ENCODE results near the gene HS6ST3.
"Not testable (repeated sequence)": the region's sequence is repeated elsewhere in the genome, so short reads cannot be mapped to it uniquely, and the experiment has no call there.

HS6ST3 gene

DNA sequence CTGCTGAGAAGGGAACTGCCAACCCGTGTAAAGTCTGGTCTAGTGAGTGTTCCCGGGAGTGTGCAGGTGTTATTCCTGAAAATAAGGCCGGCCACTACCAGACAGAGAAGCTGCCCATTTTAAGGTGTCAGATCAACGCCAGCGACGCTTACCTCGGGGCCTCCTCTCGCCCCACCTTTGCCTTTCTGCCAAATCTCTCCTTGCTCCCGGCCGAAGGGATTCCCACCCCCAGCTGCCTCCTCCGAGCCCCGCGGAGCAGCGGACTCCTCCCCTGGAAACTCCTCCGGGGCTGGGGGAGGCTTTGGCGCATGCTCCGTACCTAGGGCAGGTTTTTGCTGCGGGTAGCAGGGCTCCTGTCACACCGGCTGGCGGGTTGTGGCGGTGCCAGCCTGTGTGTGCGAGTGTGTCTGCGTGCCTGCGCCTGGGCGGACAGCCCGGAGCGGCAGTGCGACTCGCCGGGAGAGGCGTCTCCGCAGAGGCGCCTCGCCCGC is at the start of gene HS6ST3:
TSS of gene HS6ST3 (plus strand) at position 359 of the 491 bp plus-strand sequence.
- DNase-seq (ENCODE audit: low spot score) = no peak

DNA sequence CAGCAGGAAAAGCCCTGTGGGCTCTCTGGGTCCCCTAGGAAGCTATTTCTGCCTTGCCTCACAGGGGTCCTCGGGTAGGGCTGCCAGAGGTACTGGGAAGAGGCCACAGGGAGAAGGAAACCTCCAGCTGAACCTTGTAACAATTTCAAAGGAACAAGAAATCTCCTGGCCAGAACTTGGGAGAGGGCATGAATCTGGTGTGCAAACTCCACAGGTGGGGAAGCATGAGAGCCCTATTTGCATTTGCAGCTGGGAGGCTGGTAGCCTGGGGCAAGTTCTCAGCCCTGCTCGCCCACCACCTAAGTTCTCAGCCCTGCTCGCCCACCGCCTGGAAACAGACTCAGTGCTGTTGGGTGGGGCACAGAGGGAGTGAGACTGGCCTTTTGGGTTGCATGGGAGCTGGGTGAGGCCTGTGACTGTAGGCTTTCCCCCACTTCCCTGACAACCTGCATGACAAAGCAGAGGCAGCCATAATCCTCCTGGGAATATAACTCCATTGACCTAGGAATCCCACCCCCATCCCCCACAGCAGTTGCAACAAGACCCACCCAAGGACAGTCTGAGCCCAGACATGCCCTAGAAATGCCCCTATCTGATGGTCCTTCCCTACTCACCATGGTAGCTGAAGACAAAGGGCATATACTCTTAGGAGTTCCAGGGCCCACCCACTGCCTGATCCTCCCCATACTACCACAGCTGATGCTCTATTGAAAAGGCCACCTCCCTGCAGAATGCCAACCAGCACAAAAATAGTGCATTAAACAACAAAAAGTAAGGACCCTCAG is 48.4 kb upstream of the HS6ST3 start:
- DNase-seq (ENCODE audit: low spot score) = no peak

DNA sequence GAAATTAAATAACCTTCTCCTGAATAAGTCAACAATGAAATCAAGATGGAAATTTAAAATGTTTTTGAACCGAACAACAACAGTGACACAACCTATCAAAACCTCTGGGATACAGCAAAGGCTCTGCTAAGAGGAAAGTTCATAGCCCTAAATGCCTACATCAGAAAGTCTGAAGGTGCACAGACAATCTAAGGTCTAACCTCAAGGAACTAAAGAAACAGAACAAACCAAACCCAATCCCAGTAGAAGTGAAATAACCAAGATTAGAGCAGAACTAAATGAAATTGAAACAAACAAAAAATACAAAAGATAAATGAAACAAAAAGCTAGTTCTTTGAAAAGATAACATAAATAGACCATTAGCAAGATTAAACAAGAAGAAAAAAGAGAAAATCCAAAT is 45.7 kb upstream of the HS6ST3 start:
- no peak for DNase-seq (ENCODE audit: low spot score)

DNA sequence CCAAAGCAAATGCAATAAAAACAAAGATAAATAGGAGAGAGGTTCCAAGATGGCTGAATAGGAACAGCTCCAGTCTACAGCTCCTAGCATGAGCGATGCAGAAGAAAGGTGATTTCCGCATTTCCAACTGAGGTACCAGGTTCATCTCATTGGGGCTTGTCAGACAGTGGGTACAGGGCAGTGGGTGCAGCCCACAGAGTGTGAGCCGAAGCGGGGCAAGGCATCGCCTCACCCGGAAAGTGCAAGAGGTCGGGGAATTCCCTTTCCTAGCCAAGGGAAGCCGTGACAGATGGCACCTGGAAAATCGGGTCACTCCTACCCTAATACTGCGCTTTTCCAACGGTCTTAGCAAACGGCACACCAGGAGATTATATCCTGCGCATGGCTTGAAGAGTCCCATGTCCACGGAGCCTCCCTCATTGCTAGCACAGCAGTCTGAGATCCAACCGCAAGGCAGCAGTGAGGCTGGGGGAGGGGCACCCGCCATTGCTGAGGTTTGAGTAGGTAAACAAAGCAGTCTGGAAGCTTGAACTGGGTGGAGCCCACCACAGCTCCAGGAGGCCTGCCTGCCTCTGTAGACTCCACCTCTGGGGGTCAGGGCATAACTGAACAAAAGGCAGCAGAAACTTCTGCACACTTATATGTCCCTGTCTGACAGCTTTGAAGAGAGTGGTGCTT is 43.3 kb upstream of the HS6ST3 start:
- not testable (repeated sequence) for DNase-seq (ENCODE audit: low spot score)

DNA sequence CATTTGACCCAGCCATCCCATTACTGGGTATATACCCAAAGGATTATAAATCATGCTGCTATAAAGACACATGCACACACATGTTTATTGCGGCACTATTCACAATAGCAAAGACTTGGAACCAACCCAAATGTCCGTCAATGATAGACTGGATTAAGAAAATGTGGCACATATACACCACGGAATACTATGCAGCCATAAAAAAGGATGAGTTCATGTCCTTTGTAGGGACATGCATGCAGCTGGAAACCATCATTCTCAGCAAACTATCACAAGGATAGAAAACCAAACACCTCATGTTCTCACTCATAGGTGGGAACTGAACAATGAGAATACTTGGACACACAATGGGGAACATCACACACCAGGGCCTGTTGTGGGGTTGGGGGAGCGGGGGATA is 39.0 kb upstream of the HS6ST3 start:
- not testable (repeated sequence) for DNase-seq (ENCODE audit: low spot score)

DNA sequence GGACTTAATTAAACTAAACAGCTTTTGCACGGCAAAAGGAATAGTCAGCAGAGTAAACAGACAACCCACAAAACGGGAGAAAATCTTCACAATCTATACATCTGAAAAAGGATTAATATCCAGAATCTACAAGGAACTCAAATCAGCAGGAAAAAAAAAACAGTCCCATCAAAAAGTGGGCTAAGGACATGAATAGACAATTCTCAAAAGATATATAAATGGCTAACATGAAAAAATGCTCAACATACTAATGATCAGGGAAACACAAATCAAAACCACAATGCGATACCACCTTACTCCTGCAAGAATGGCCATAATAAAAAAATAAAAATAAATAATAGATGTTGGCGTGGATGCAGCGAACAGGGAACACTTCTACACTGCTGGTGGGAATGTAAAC is 38.4 kb upstream of the HS6ST3 start:
- DNase-seq (ENCODE audit: low spot score) = not testable (repeated sequence)

DNA sequence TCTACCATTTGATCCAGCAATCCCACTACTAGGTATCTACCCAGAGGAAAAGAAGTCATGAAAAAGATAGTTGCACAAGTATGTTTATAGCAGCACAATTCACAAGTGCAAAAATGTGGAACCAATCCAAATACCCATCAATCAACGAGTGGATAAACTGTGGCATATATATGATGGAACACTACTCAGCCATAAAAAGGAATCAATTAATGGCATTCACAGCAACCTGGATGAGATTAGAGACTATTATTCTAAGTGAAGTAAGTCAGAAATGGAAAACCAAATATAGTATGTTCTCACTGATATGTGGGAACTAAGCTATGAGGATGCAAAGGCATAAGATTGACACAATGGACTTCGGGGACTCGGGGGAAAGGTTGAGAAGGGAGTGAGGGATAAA is 38.0 kb upstream of the HS6ST3 start:
- DNase-seq (ENCODE audit: low spot score) = not testable (repeated sequence)

DNA sequence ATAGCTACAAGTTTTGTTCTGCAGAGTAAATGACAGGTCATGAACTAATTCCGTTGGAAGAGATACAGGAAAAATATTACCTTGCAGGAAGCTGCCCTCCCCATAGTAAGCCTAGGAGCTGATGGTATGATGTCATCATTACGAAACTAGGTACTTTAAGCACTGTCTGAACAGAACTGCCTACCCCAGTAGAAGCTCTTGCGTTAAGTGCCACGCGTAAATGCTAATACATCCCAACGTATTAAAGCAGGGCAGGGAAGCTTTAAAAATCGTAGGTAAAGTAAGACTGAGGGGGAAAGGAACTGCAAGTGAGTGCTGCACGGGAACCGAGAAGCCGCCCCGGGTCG is 37.3 kb upstream of the HS6ST3 start:
- peak; percentile 10 for DNase-seq (ENCODE audit: low spot score)

DNA sequence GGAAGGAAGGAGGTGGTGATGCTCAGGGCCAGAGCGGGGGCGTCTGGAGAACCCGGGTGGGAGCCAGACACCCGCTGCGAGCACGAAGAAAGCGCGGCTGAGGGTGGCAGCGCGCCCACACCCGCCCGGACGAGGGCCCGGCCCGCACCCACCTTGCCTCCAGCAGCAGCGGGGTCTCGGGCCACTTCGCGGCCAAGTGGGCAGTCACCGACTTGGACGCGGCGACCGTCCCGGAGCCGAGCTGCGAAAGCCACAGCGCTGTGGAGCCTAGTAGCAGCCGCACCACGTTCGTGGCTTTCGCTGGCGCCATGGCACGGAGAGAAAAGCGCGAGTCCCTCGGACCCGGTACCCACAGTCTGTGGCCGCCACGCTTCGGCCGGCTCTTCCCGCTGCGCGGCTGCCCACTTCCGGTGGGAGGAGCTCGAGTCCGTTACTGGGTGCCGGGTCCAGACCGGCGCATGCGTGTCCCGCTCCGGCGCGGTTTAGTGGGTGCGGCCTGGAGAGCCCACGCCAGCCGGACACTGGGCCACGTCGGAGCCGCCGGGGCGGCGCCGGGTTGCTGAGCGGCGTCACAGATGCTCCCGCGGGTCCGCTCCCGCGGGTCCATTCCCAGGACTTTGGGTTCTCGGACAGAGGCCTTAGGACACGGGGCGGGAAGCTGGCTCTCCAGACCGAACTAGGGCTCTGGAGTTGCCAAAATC is 36.8 kb upstream of the HS6ST3 start, which contains the start of gene UGGT2:
TSS of gene UGGT2 (minus strand) at position 399 of the 701 bp plus-strand sequence. CDS start at position 310, 89 bp downstream.
- DNase-seq (ENCODE audit: low spot score) = peak; percentile 79

DNA sequence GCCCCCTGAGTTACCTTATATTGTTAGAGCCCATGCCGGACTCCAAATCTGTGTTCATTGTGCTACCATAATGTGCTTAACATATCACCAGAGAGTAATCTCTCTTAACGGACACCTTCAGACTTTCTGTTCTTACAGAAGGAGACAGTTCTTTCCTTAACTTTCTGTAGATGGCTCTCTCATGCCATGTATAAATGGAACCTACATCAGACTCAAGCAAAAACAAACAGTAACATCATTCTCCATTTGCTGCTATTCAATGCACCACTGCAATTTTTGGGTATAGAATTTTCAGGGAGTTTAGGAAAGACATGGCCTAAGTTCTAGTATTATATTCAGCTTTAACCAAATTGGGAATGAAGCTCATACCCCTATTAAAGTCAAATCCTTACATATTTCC is 24.1 kb upstream of the HS6ST3 start:
- no peak for DNase-seq (ENCODE audit: low spot score)

DNA sequence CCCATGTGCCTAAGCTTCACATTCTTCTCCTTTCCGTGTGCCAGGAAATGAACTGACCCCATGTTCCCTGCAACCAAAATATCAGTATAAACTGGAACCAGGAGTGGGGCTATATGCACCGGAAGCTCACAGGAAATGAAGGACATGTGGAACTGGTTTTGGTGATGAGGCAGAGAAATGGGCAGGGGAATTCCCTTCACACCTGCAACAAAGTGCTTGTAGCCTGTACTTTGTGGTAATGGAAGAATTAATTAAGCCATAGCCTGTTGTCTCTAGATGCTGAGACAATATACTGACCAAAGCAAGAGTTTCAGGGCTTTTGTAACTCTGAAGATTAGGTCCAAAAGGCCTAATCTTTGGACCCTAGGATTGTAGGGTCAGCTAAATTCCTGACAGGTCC is 21.2 kb upstream of the HS6ST3 start:
- DNase-seq (ENCODE audit: low spot score) = no peak

DNA sequence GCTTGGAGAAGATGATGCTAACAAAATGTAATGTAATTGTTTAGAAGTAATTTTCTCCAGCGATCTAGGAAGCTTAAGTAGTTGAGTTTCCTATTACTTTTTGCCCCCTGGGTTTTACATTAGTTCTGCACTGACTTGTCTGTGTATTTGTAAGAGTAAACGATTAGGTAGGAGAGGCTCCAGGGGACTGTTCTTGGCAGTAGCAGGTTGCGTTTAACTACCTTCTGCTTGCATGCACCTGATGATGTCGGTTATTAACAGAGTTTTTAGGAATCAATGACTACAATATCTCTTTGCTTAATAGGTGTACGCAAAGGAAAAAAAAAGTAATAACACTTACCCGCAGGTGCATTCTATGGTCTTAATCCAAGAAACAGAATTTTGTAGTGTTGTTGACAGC is 18.4 kb upstream of the HS6ST3 start:
- DNase-seq (ENCODE audit: low spot score) = no peak

DNA sequence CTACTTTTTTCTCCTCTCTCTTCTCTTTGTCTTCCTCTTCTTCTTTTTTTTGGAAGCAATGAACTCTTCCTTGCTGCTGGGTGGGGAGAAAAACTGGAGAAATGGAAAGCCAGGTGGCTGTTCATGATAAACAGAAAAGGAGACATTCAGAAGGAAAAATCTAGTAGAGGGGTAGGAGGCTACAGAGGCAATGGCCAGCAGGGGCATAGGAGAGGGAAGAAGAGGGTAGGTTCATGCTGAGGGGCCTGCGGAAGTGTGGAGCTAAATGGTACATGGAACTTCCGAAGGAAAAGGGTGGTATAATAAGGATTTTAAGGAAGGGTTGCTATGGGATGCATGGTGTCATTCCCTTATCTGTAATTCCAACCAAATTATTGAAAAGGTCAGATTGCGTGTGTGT is 17.5 kb upstream of the HS6ST3 start:
- no peak for DNase-seq (ENCODE audit: low spot score)

DNA sequence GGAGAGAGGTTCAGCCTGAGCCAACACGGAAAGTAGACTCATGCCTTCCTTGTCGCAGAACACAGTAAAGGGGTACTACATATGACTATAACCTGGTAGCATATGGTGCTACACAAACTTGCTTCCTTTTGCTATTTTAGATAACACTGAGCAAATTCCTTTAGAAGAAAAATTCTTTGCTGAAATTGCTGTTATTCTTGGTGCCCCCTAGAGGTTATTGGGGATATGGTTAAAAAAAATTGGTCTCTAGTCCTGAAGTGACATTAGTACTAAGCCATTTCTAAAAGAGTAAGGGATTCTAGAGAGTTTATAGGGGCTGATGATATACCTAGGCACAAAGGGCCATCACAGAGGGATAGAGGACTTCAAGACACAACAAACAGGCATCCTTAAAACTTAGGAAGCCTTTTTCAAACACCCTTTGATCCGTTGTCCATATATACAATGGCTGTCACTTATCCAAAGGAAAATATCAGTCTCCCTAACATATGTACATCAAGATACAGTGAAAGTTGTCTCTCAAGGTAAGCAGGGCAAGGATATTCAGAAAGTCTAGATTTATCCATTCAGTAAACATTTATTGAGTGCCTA is 13.9 kb upstream of the HS6ST3 start:
- no peak for DNase-seq (ENCODE audit: low spot score)

DNA sequence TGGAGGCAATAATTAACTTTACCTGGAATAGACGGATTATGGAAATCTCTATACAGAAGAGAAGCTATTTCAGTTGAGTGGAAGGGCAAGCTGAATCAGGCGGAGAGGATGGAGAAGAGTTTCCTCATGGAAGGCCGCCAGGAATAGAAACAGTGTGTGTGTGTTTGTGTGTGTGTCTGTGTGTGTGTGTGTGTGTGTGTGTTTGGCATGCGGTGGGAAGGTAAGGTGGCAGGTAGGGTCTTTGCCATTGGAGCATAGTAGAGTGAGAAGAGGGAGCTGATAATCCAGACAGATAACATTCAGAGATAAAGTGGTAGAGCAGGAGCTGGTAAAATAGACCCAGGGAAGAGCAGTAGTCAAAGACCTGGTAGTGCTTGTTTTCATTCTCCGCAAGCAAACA is 9.2 kb upstream of the HS6ST3 start:
- DNase-seq (ENCODE audit: low spot score) = no peak

DNA sequence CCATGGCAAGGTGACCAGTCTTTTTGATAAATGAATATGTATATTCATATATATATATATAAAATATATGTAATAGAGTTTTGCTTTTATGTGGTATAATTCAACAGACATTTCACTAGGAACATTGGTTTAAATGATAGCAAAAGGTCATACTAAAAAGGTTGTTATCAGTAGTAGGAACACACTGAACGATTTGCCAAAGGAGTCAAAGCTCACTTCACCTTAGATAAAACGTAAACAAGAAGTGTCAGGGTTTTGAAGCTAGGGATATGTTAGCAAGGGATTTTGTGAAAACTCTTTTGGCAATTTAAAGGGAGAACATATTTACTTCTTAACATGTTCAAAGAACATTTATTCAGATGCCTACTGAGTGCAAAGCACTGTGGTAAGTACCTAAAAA is 8.0 kb upstream of the HS6ST3 start:
- no peak for DNase-seq (ENCODE audit: low spot score)

DNA sequence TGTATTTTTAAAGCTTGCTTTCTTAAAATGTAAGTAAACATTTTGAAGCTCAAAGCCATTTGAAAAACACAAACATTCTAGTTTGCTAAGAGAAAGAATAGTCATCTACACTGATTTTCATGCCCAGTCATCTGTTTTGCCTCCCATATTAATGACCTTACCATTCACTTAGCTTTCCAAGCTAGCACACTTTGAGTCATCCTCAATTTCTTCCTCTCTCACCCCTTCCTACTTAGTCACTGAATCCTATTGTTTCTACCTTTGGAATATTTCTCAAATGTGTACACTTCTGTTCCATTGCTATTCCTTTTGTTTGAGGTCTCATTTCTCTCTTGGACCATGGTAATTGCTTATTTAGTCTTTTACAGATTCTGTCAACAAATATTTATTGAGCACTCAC is 7.3 kb upstream of the HS6ST3 start:
- DNase-seq (ENCODE audit: low spot score) = no peak

DNA sequence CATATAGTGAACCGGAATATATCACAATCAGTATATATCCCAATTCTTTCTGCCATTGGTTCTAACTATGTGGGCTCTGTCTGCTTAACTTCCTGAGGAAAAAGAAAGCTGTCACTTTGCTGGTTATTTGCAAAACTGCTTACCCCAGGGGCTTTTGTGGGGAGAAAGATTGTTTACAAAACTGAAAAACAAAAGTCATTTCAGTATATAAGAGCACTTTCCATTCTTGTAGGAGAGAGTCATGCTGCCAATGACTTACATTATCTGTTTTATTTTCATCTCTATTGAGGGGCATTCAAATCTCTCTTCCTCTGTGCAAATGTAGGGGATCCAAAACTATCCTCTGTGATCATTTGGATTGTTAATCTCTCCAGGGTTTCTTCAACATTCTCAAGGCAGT is 3.2 kb upstream of the HS6ST3 start:
- no peak for DNase-seq (ENCODE audit: low spot score)

DNA sequence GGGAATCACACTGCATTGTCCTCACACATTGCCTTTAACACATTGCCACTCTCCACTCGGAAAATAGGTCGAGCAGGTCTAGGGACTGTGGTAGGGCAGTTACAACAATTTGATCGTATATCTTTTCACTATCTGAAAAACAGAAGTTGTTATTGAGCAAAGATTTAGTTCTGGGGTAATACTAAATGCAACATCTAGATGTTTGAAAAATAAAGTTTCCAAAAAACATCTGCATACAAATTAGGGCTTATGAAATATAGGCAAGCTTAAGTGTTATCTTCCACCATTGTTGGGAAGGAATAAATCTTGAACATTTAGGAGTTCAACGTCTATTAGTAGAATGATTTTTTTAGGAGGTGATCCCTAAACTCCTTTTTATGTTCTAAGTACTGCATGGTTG is 768 bp upstream of the HS6ST3 start:
- no peak for DNase-seq (ENCODE audit: low spot score)

DNA sequence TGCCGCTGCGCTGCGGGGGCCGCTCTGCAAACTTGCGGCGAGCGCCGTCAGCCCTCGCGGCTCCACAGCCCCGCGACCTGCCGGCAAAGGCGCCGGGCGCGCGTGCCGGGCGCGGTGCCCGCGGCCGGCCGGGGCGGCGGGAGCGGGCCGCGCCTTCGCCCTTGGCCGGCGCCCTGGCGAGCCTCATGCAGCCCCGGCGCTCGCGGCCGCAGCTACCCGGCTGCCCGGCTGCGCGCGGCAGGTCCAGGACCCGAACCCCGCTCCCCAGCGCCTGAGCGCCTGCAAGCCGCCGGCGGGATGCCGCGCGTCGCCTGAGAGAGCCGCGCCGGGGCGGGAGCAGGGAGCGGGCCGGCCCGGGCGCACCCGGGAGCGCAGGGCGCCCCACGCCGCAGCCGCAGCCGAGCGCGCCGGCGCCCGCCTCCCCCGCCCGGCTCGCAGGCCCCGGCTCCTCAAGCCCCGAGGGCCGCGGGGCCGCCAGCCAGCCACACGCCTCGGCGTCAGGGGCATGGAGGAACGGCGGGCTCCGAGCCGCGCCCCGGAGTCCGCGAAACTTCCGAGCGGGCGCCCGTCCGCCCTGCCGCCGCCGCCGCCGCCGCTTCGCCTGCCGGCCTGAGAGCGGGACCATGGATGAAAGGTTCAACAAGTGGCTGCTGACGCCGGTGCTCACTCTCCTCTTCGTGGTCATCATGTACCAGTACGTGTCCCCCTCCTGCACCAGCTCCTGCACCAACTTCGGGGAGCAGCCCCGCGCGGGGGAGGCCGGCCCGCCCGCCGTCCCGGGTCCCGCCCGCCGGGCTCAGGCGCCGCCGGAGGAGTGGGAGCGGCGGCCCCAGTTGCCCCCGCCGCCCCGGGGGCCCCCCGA is 564 bp downstream of the HS6ST3 start:
- DNase-seq (ENCODE audit: low spot score) = no peak
